ENCODE results near the gene CEP20.

The CEP20 gene

GRCh38 chr16:15886078-15886477 lies 2.3 kb downstream of the CEP20 start:
- no peak for DNase-seq (ENCODE audit: low read depth)
- TF ChIP-seq, protein P1, sequence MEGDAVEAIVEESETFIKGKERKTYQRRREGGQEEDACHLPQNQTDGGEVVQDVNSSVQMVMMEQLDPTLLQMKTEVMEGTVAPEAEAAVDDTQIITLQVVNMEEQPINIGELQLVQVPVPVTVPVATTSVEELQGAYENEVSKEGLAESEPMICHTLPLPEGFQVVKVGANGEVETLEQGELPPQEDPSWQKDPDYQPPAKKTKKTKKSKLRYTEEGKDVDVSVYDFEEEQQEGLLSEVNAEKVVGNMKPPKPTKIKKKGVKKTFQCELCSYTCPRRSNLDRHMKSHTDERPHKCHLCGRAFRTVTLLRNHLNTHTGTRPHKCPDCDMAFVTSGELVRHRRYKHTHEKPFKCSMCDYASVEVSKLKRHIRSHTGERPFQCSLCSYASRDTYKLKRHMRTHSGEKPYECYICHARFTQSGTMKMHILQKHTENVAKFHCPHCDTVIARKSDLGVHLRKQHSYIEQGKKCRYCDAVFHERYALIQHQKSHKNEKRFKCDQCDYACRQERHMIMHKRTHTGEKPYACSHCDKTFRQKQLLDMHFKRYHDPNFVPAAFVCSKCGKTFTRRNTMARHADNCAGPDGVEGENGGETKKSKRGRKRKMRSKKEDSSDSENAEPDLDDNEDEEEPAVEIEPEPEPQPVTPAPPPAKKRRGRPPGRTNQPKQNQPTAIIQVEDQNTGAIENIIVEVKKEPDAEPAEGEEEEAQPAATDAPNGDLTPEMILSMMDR (IDR thresholded peaks at IDR 0.05; ENCODE audit: insufficient read depth, low read depth, low read length, missing control alignments): no peak
- no peak overlapping the region for H3K4me3 ChIP-seq (ENCODE audit: low read depth, low read length)

DNA sequence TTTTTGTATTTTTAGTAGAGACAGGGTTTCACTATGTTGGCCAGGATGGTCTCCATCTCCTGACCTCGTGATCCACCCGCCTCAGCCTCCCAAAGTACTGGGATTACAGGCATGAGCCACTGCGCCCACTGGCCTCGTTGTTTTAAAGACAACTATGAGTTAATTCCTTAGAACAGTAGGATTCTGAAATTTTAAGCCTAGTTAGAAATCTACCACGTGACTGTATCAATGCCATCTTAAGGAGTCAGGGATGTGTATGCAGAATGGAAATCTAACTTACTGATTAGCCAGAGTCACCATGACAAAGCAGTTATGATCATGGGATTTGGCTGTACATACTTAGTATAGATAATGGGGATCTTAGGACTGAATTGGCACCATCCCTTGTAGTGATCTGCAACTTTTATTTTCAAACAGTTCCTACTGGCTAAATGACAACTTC lies 2.8 kb downstream of the CEP20 start:
- H3K4me3 ChIP-seq (ENCODE audit: low read depth, low read length): no peak overlapping the region
- DNase-seq (ENCODE audit: low read depth): no peak
- TF ChIP-seq, protein P1 (IDR thresholded peaks at IDR 0.05; ENCODE audit: insufficient read depth, low read depth, low read length, missing control alignments): no peak

GRCh38 chr16:15882563-15882962 lies 5.8 kb downstream of the CEP20 start:
- DNase-seq (ENCODE audit: low read depth): no peak
- TF ChIP-seq, protein P1 (IDR thresholded peaks at IDR 0.05; ENCODE audit: insufficient read depth, low read depth, low read length, missing control alignments): no peak
- H3K4me3 ChIP-seq (ENCODE audit: low read depth, low read length): no peak overlapping the region

DNA sequence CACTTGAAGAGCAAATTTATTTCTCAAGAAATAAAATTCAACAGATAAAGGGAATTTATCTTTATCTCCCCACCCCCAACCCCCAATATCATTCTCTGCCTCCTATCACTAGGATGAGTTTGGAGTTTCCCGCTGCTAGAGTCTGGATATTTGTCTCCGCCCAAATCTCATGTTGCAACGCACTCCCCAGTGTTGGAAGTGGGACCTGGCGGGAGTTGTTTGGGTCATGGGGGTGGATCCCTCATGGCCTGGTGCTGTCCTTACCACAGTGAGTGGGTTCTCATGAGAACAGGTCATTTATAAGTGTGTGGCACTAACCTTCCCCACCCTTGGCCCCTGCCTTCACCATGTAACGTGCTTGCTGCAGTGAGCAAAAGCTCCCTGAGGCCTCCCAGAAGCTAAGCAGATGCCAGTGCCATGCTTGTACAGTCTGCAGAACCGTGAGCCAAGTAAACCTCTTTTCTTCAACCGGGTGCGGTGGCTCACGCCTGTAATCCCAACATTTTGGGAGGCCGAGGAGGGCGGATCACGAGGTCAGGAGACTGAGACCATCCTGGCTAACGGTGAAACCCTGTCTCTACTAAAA lies 6.5 kb downstream of the CEP20 start:
- no peak overlapping the region for H3K4me3 ChIP-seq (ENCODE audit: low read depth, low read length)
- TF ChIP-seq, protein P1 (IDR thresholded peaks at IDR 0.05; ENCODE audit: insufficient read depth, low read depth, low read length, missing control alignments): no peak
- DNase-seq (ENCODE audit: low read depth): no peak

DNA sequence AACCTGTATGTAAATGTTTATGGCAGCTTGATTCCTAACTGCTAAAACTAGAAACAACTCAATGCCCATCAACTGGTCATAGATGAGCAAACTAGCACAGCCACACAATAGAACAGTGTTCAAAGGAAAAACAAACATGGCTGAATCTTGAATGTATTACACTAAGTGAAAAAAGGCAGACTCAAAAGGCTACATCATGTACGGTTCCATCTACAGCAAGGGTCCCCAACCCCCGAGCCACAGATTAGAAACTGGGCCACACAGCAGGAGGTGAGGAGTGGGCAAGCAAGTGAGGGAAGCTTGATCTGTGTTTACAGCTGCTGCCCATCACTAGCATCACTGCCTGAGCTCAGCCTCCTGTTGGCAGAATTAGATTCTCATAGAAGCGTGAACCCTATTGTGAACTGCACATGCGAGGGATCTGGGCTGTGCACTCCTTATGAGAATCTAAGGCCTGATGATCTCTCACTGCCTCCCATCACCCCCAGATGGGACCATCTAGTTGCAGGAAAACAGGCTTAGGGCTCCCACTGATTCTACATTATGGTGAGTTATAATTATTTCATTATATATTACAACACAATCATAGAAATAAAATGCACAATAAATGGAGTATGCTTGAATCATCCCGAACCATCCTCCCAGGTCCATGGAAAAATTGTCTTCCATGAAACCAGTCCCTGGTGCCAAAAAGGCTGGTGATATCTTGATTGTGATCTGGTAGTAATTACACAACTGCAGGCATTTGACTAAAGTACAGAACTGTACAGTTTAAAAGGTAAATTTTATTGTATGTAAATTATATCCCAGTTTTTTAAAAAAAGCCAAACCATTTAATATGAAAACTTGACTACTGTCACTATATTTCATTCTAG lies 7.7 kb downstream of the CEP20 start:
- TF ChIP-seq, protein P1 (IDR thresholded peaks at IDR 0.05; ENCODE audit: insufficient read depth, low read depth, low read length, missing control alignments): no peak
- no peak for DNase-seq (ENCODE audit: low read depth)
- H3K4me3 ChIP-seq (ENCODE audit: low read depth, low read length): no peak overlapping the region

- DNase-seq (ENCODE audit: low read depth): no peak
- TF ChIP-seq, protein P1 (IDR thresholded peaks at IDR 0.05; ENCODE audit: insufficient read depth, low read depth, low read length, missing control alignments): no peak
- H3K4me3 ChIP-seq (ENCODE audit: low read depth, low read length): no peak overlapping the region
These were observed 9.1 kb downstream of the CEP20 start for GRCh38 chr16:15879255-15879811.

Measured in GM12865 (cell line).